ENCODE measurements around the gene NPDC1. TPM values are rescaled to one million over a fixed set of nuclear protein-coding genes. Genes with fewer than 3 reads are reported as not detected.

NPDC1 gene
- total RNA-seq, 4 donors from 2014 or later: 25.2 to 221 (median 59.2) TPM

DNA sequence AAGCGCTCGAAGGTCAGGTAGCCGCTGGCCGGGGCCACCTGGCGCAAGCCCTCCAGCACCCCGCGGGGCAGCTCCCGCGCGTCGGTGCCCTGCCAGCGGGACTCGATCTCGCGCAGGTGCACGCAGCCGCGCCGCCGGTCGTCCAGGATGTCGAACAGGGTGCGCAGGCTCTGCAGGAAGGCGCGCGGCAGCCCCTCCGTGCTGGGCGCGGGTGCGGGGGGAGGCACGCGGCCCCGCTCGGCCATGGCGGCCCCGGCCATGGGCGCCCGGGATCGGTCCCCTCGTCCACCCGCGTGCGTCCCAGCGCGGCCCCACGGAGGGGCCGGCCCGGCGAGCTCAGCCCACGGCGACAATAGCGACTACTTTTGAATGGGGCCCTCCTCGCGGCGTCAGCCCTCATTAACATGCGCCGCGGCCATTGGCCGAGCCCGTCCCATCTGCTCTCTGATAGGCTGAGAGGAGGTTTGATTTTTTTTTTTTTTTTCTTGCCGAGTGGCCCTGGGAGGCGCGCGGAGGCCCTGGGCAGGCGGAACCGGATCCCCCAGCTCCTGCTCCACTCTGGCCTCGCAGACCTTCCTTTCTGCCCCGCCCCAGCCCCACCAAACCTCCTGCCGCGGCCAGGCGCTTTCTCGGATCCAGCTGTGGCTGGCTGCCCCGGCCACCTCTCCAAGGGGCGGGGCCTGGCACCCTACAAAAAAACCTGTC is 24.4 kb upstream of the NPDC1 start, which contains the start of gene SAPCD2:
SAPCD2 (minus strand) TSS at position 357 of the 705 bp plus-strand sequence; CDS start at position 260, 97 bp downstream.
- Histone ChIP-seq H3K36me3 (no peaks in the 10 kb centered on the region), H3K27me3 (peaks cover 0 to 10% of the 10 kb centered on the region in 2 donors), H3K4me1 (peaks cover 0 to 15% of the 10 kb centered on the region in 2 donors), H3K27ac (no peak within 1 kb of the TSS), H3K9me3 (no peaks in the 10 kb centered on the region), H3K4me3 (peak within 1 kb of the TSS; percentile 7 to 21)
- TF ChIP-seq, protein P1, sequence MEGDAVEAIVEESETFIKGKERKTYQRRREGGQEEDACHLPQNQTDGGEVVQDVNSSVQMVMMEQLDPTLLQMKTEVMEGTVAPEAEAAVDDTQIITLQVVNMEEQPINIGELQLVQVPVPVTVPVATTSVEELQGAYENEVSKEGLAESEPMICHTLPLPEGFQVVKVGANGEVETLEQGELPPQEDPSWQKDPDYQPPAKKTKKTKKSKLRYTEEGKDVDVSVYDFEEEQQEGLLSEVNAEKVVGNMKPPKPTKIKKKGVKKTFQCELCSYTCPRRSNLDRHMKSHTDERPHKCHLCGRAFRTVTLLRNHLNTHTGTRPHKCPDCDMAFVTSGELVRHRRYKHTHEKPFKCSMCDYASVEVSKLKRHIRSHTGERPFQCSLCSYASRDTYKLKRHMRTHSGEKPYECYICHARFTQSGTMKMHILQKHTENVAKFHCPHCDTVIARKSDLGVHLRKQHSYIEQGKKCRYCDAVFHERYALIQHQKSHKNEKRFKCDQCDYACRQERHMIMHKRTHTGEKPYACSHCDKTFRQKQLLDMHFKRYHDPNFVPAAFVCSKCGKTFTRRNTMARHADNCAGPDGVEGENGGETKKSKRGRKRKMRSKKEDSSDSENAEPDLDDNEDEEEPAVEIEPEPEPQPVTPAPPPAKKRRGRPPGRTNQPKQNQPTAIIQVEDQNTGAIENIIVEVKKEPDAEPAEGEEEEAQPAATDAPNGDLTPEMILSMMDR (IDR thresholded peaks at IDR 0.05): no peak
- TF ChIP-seq POLR2A (IDR thresholded peaks at IDR 0.05): peak in 1 of 2 donors; percentile 16
- intact Hi-C loops (cut with DNase I; ENCODE audit: low total_unique reads): no loop called here
- DNase-seq: peak; percentile 66

DNA sequence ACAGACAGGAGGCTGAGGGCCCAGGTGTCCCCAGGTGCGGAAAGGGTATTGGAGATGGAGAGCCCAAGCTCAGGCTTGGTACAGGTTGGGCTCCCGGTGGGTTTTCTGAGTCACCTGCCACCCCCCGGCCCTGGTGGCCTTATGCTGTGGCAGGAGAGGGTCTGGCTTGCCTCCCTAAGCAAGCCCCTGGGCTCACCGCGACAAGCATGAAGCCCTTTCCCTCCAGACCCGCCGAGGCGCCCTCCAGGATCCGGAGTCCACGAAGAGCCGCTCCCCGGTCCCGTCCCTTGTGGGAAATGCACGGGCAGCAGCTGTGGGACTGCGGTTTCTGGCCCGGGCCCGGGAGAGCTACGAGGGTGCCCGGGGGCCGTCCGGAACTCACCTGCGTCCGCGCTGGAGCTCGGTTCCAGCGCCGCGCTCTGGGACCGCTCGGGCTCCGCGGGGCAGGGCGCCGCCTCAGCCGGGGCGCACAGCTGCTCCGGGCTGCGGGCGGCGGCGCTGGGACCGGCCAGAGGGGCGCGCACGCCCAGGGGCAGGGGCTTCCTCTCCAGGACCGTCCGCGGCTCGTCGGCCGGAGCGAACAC is 23.6 kb upstream of the NPDC1 start:
- Histone ChIP-seq H3K9me3 (no peaks in the 10 kb centered on the region), H3K36me3 (no peaks in the 10 kb centered on the region), H3K4me1 (peaks cover 0 to 15% of the 10 kb centered on the region in 2 donors), H3K27ac (no peak overlapping the region), H3K27me3 (peaks cover 0 to 10% of the 10 kb centered on the region in 2 donors), H3K4me3 (no peak overlapping the region)
- no peak for DNase-seq
- intact Hi-C loops (cut with DNase I; ENCODE audit: low total_unique reads): no loop called here
- no peak for TF ChIP-seq POLR2A (IDR thresholded peaks at IDR 0.05)
- TF ChIP-seq, protein P1 (IDR thresholded peaks at IDR 0.05): no peak

DNA sequence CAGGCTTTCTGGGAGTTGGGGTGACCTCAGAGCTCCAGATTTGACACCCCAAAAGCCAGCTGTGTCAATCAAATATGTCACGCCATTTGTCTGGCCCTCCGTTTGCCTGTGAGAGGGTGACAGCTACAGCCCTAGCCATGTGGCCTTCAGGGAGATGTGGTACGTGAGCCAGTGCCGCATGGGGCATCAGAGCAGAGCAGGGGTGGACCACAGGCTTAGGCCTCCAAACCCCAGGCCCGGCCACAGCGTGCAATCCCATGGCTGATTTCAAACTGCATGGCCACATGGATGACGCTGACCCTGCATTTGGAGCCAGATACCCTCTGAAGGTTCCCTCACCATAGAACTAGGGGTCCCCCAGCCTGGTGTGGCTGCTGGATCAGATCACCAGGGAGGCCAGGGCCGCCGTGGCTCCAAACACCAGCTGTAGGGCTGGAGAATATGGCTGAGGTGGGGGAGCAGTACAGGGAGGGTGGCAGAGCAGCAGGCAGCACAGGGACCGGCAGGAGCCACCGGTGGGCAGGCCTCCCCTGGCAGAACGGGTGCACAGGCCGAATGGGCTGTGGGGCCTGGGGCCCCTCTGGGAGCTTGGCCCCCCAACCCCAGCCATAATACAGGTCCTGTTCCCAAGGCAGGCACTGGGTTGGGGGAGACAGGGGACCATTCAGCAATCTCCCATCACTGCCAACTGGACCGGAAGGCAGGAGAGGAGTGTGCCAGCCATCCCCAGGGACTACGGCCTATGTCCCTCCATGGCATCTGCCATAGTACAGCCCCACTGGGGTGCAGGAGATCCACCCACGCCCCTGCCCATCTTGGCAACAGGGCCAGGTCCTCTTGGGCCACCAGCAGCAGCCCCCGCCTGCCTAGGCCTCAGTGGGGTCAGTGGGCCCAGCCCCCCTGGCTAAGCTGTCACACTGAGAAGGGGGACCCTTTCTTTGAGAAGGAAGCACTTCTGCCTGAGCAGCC is 22.8 kb upstream of the NPDC1 start:
- intact Hi-C loops (cut with DNase I; ENCODE audit: low total_unique reads): no loop called here
- Histone ChIP-seq H3K4me1 (peaks cover 0 to 15% of the 10 kb centered on the region in 2 donors), H3K4me3 (no peak overlapping the region), H3K27me3 (peaks cover 0 to 10% of the 10 kb centered on the region in 2 donors), H3K36me3 (no peaks in the 10 kb centered on the region), H3K9me3 (no peaks in the 10 kb centered on the region), H3K27ac (no peak overlapping the region)
- TF ChIP-seq POLR2A (IDR thresholded peaks at IDR 0.05): no peak
- TF ChIP-seq, protein P1 (IDR thresholded peaks at IDR 0.05): no peak
- no peak for DNase-seq

DNA sequence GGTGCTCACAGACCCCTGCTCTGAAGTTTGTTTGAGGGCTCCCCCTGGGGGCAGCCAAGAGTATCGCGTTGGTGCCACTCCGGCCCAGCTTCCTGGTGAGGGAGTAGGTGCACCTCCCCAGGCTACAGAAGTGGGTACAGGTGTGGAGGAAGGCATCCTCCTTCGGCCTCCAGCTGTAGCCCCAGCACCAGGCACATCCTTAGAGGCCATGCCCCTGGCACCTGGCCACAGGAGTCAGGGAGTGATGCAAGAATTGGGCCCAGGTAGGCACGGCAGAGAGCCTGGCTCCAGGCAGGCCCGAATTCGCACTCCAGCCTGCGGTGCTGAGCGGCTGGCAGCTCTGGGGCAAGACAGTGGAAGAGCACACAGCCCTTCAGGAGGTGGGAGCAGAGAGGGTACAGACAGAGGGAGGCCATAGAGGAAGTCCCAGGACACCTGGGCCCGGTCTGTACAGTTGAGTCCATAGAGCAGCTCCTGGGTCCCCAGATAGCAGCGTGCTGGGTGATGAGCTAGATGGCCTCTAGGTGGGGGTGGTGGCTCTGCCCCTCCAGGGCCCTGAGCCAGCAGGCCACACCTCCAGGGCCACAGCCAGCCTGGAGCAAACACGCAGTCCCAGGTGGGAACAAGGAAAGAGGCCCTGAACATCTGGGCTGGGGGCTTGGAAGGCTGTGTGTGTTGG is 22.0 kb upstream of the NPDC1 start:
- peaks cover 0 to 10% of the 10 kb centered on the region in 2 donors for H3K27me3 ChIP-seq
- no peak overlapping the region for H3K4me3 ChIP-seq
- peaks cover 0 to 15% of the 10 kb centered on the region in 2 donors for H3K4me1 ChIP-seq
- H3K36me3 ChIP-seq: no peaks in the 10 kb centered on the region
- H3K27ac ChIP-seq: no peak overlapping the region
- intact Hi-C loops (cut with DNase I; ENCODE audit: low total_unique reads): no loop called here
- no peaks in the 10 kb centered on the region for H3K9me3 ChIP-seq
- DNase-seq: peak; percentile 65 to 78
- TF ChIP-seq, protein P1 (IDR thresholded peaks at IDR 0.05): peak; percentile 70 to 85 (median 76)
- no peak for TF ChIP-seq POLR2A (IDR thresholded peaks at IDR 0.05)
